ENCODE data around the gene PLSCR5. TPM values are rescaled to one million over a fixed set of nuclear protein-coding genes. Genes with fewer than 3 reads are reported as not detected.

PLSCR5 gene
- total RNA-seq, 1 donor from 2014 or later: not detected

- no peaks in the 10 kb centered on the region for H3K27me3 ChIP-seq
- H3K9me3 ChIP-seq: no peaks in the 10 kb centered on the region
- TF ChIP-seq POLR2A (IDR thresholded peaks at IDR 0.05) (peak in 1 of 2 donors; percentile 86), POLR2AphosphoS5 (IDR thresholded peaks at IDR 0.05; ENCODE audit: insufficient read depth in 1 of 2, low read depth in 1 of 2) (peak; percentile 81 to 98)
- TF ChIP-seq, protein P1, sequence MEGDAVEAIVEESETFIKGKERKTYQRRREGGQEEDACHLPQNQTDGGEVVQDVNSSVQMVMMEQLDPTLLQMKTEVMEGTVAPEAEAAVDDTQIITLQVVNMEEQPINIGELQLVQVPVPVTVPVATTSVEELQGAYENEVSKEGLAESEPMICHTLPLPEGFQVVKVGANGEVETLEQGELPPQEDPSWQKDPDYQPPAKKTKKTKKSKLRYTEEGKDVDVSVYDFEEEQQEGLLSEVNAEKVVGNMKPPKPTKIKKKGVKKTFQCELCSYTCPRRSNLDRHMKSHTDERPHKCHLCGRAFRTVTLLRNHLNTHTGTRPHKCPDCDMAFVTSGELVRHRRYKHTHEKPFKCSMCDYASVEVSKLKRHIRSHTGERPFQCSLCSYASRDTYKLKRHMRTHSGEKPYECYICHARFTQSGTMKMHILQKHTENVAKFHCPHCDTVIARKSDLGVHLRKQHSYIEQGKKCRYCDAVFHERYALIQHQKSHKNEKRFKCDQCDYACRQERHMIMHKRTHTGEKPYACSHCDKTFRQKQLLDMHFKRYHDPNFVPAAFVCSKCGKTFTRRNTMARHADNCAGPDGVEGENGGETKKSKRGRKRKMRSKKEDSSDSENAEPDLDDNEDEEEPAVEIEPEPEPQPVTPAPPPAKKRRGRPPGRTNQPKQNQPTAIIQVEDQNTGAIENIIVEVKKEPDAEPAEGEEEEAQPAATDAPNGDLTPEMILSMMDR (IDR thresholded peaks at IDR 0.05): peak in 1 of 3 experiments; percentile 21
- H3K27ac ChIP-seq: peak within 1 kb of the TSS; percentile 97
- peaks cover 17% of the 10 kb centered on the region for H3K4me1 ChIP-seq
- intact Hi-C loops (cut with DNase I): loop anchor here (10.0 kb wide), 2 partner anchors 69 to 409 kb away; no protein-coding TSS in a partner anchor
- peak in 1 of 2 donors; percentile 99 for DNase-seq (ENCODE audit: extremely low spot score in 2 of 2)
- peak within 1 kb of the TSS; percentile 68 to 95 for H3K4me3 ChIP-seq
- no peaks in the 10 kb centered on the region for H3K36me3 ChIP-seq
These were observed 60.9 kb downstream of the PLSCR5 start, which contains the start of gene PLSCR1 for GRCh38 chr3:146544002-146544928. TSS of gene PLSCR1 (minus strand) at chr3:146544607. CDS start at chr3:146536552, 8,055 bp downstream.

- Histone ChIP-seq H3K36me3 (no peaks in the 10 kb centered on the region), H3K27ac (peak overlapping the region; percentile 97), H3K9me3 (no peaks in the 10 kb centered on the region), H3K4me1 (peaks cover 17% of the 10 kb centered on the region), H3K4me3 (peak overlapping the region; percentile 68 to 95), H3K27me3 (no peaks in the 10 kb centered on the region)
- TF ChIP-seq, protein P1 (IDR thresholded peaks at IDR 0.05): no peak
- no peak for TF ChIP-seq POLR2A (IDR thresholded peaks at IDR 0.05)
- TF ChIP-seq POLR2AphosphoS5 (IDR thresholded peaks at IDR 0.05; ENCODE audit: insufficient read depth in 1 of 2, low read depth in 1 of 2): no peak
- no peak for DNase-seq (ENCODE audit: extremely low spot score in 2 of 2)
- intact Hi-C loops (cut with DNase I): loop anchor here (10.0 kb wide), 2 partner anchors 69 to 409 kb away; no protein-coding TSS in a partner anchor
These were observed 61.6 kb downstream of the PLSCR5 start for GRCh38 chr3:146543461-146544001.

GRCh38 chr3:146542978-146543377 lies 62.2 kb downstream of the PLSCR5 start:
- Histone ChIP-seq H3K36me3 (no peaks in the 10 kb centered on the region), H3K27ac (peak overlapping the region; percentile 97), H3K27me3 (no peaks in the 10 kb centered on the region), H3K9me3 (no peaks in the 10 kb centered on the region), H3K4me3 (peak overlapping the region; percentile 68 to 95), H3K4me1 (peaks cover 17% of the 10 kb centered on the region)
- TF ChIP-seq POLR2A (IDR thresholded peaks at IDR 0.05) (no peak), POLR2AphosphoS5 (IDR thresholded peaks at IDR 0.05; ENCODE audit: insufficient read depth in 1 of 2, low read depth in 1 of 2) (no peak)
- TF ChIP-seq, protein P1 (IDR thresholded peaks at IDR 0.05): no peak
- intact Hi-C loops (cut with DNase I): loop anchor here (10.0 kb wide), 2 partner anchors 68 to 408 kb away; no protein-coding TSS in a partner anchor
- DNase-seq (ENCODE audit: extremely low spot score in 2 of 2): no peak

DNA sequence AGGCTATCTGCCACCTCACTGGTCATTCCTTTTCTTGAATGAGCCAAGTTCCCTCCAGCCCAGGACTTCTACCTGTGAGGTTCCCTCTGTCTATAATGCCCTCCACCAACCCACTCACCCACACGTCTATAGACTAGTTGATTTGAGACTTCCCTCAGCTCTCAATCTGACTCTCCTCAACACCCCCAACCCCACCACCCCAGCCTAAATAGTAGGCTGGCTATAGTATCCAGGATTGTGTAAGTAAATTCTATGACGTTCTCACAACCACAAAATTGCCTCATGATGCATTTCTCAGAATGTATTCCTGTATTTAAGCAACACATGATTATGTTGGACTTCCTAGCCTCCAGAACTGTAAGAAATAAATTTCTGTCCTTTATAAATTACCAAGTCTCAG lies 63.0 kb downstream of the PLSCR5 start:
- no peaks in the 10 kb centered on the region for H3K36me3 ChIP-seq
- peak overlapping the region; percentile 68 to 95 for H3K4me3 ChIP-seq
- H3K27me3 ChIP-seq: no peaks in the 10 kb centered on the region
- peak overlapping the region; percentile 97 for H3K27ac ChIP-seq
- intact Hi-C loops (cut with DNase I): loop anchor here (10.0 kb wide), 2 partner anchors 67 to 407 kb away; no protein-coding TSS in a partner anchor
- TF ChIP-seq, protein P1 (IDR thresholded peaks at IDR 0.05): no peak
- TF ChIP-seq POLR2AphosphoS5 (IDR thresholded peaks at IDR 0.05; ENCODE audit: insufficient read depth in 1 of 2, low read depth in 1 of 2) (no peak), POLR2A (IDR thresholded peaks at IDR 0.05) (no peak)
- no peak for DNase-seq (ENCODE audit: extremely low spot score in 2 of 2)
- H3K4me1 ChIP-seq: peaks cover 21% of the 10 kb centered on the region
- H3K9me3 ChIP-seq: no peaks in the 10 kb centered on the region
